HG03571 (cell line): ENCODE data around the gene EVA1A.
"Not testable (repeated sequence)": the region's sequence is repeated elsewhere in the genome, so short reads cannot be mapped to it uniquely, and the experiment has no call there.

Experiments
- ATAC-seq: cut with Tn5 transposase; IDR thresholded peaks from one replicate; pipeline ENCODE4 v1.9.1; 2021; ENCODE audit not compliant: unreplicated experiment

EVA1A gene

DNA sequence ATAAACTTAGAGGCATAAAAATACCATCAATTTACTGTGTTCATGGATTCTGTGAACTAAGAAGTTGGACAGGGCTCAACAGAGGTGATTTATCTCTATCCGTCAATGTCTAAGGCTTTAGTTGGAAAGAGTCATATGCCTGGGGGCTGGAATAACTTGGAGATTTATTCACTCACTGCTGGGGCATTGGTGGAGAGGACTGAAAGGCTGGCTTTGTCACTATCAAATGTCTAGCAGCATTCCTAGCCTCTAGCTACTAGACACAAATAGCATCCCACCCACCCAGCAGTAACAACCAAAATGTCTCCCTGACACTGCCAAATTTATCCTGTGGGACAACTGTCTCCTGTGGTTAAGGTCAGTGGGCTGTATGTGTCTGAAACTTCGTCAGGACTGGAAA is 71.0 kb downstream of the EVA1A start:
- ATAC-seq = no peak

DNA sequence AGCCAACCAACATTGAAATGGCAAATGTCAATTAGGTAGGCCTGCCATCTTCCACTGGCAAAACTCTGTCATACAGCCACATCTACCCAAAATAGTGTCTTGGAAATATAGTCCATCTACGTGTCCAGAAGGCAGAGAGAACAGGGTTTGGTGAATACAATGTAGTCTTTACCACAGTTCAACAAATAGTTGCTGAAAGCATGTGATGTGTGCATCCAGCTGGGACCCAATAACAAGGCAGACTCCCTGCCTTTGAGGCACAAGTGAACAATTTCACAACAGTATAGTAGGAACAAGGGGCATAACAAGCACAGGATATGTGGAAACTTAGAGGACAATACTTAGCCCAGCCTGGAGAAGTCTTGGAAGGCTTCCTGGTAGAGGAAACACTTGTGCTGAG is 72.6 kb downstream of the EVA1A start:
- no peak for ATAC-seq

DNA sequence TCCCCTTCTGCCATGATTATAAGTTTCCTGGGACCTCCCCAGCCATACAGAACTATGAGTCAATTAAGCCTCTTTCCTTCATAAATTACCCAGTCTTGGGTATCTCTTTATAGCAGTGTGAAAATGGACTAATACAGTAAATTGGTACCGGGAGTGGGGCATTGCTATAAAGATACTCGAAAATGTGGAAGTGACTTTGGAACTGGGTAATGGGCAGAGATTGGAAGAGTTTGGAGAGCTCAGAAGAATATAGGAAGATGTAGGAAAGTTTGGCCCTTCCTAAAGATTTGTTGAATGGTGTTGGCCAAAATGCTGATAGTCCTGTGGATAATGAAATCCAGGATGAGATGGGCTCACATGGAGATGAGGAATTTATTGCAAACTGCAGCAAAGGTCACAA is 74.0 kb downstream of the EVA1A start:
- not testable (repeated sequence) for ATAC-seq

DNA sequence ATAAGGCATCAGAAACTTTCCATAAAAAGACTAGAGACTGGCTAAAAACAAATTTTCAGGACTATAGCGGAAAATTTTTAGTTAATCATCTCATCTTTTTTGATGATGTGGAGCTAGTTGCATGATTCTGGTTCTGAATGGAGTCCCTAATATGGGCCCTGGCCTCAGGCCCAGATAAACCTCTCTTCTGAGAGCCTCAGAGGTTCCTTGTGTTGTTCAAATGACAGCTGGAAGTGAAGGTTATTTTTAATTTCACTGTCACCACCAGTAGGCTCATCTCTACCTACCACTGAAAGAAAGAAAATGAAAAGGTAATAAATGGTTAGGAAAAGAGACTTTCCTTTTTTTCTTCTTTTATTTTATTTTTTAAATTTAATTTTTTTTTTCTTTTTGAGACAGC is 75.9 kb downstream of the EVA1A start:
- ATAC-seq = no peak

DNA sequence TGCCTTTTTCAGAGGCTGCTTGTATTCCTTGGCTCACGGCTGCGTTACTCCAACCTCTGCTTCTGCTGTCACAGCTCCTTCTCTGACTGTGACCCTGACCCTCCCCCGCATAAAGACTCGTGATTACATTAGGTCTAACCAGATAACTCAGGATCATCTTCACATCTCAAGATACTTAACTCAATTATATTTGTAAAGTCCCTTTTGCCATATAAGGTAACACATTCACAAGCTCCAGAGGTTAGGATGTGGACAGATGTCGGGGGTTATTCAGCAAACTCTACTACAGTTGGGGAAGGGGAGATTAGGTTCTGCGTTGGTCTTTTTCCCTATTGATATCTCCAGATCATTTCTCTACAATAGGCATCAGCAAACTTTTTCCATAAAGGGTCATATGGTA is 76.9 kb downstream of the EVA1A start:
- no peak for ATAC-seq

DNA sequence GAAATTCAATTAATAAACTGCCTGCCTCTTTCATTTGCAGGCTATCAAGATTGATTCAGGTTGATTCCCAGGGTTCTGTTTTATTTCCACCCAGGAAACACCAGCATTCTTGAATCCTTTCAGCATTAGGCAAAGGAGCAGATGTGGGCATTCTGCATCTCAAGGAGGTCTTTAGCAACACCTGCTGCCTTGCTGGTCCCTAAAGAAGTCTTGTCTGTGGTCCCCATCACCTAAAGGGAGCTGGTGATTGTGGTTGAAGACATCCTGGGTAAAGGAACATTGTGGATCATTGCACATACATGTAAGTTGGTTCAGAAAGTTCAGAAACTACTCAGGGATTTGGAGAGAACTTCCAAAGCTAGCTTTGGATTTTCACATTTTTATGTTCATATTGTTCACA is 78.3 kb downstream of the EVA1A start:
- no peak for ATAC-seq

DNA sequence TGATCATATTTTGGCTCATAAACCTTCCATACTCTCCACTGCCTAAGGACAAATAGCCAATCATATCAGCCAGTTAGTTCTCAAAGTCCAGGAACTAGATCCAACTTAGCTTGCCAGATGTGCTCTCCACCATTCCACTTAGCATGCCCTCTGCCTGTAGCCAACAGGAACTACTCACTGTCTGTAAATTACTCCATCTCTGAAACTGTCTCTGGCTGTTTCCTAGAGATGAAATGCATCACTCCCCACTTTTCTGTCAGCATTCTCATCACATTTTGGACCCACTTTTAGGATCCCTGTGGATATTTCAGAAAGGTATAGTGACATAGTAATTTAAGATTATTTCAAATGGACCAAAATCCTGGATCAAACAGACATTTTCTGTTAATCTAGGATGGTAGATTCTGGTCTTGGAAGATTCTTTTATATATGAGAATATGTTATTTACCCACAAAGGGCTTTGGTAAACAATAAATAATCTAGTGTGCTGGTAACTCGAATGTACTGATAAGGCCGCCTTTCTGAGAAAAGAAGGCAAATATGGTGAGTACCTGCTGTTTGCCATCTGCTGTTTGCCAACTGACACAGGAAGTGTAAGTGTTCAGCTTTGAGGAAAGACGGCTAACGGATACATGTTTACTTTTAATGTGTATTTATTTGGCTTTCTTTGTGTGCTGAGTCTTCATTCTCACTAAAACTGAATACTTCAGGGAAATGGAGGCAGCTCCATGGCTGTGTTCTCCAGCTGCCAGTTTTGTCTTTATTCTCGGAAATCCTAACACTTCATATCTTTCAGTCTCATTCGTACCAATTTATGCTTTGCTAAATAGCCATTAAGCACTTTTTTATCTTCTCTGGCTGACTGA is 79.5 kb downstream of the EVA1A start:
- no peak for ATAC-seq

DNA sequence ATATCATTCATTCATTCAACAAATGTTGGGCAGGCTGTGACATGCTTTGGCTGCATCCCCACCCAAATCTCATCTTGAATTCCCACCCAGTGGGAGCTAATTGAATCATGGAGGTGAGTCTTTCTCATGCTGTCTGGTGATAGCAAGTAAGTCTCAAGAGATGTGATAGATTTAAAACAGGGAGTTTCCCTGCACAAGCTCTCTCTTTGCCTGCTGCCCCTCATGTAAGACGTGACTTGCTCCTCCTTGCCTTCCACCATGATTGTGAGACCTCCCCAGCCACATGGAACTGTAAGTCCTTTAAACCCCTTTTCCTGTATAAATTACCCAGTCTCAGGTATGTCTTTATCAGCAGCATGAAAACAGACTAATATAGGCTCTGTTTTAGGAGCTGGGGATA is 83.0 kb downstream of the EVA1A start:
- ATAC-seq = not testable (repeated sequence)

DNA sequence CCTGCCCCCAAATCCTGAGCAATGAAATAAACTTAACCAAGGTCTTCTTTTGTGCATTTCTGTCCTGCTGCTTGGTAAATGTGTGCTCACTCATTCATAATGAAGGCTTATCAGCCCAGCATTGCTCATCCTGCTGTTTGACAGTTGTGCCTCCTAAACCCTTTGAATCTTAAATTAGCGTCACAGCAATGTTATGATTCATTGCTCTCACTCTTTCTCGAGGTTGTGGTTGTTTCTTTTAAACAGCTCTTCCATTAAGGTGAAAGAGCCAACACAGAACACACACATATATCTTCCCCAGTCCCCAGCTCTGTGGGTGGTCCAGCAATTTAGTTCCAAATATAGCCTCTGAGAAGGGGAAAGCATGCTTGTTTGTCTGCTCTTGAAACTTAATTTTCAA is 84.0 kb downstream of the EVA1A start:
- no peak for ATAC-seq

DNA sequence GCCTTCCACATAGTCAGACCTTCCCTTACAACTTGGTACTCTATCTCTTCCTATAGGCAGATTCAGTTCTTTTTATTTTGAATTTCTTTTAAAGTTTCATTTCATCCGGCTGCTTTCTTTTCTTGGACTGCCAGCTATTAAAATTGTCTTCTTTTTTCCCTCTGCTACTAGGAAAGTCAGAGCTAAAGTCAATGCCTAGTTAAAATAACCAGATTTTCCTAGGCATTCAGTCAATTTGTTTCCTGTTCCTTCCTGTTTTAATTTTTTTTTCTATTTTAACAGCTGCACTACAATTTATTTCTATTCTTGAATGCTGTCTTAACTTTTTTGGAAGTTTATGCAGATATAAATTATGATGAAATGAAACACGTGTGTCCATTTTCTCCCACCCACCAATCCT is 84.8 kb downstream of the EVA1A start:
- no peak for ATAC-seq

DNA sequence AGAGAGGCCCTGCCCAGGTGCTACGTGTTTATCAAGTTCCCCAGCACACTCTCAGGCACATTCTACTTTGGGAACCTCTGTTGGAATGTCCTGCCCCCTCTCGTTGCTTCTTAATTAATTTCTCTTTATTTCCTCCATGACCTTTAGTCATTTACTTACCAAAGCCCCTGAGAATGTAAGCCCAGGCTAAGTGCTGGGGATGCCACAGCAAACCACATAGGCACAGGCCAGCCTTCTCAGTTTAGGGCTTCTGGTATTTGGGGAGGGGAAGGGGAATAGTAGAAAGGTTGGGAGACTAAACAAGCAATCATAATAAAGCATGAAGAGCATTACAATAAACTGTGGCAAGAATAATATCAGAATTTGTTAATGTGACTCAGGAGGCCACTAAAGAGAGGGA is 85.7 kb downstream of the EVA1A start:
- no peak for ATAC-seq

DNA sequence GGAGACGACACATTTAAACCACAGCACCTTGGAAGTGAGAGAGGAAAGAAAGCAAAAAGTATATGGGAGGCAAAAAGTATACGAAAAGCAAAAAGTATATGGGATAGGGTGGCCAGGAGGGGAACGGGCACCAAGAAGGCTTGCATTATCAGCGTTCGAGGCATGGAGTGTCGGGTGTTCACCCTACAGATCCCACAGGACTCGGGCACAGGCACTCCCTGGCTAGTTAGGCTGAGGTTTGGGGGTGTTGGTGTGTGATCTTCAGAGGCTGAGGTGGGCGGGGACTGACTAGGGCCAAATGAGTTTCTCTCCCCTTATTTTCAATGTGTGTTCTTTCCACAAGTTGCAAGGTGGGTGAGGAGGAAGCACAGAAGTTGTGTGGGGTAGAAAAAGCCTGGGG is 86.6 kb downstream of the EVA1A start:
- ATAC-seq = no peak

DNA sequence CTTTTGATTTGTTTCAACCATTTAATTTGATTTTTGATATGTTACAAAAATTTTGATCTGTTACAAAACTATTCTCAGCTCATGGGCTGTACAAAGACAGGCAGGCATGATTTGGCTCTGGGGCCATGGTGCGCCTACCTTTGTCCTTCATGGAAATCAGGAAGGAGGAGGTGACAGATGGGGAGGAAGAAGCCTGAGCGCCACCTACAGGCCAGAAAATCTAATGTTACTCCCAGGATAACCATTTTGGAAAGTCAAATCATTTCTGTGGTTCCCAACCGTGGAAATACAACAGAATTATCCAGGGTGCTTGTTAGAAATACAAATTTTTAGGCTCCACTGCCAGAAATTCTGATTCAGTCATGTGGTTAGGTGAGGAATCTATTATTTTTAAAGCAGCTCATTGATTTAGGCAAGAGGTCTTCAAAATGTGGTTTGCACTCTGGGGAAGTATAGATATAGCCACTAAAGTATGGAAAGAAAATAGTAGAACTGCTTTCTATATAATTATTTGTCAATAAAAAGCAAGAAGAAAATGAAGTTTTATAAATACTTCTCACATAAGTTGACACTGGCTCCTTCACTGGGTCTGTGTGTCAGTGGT is 93.9 kb downstream of the EVA1A start:
- ATAC-seq = peak; percentile 45

DNA sequence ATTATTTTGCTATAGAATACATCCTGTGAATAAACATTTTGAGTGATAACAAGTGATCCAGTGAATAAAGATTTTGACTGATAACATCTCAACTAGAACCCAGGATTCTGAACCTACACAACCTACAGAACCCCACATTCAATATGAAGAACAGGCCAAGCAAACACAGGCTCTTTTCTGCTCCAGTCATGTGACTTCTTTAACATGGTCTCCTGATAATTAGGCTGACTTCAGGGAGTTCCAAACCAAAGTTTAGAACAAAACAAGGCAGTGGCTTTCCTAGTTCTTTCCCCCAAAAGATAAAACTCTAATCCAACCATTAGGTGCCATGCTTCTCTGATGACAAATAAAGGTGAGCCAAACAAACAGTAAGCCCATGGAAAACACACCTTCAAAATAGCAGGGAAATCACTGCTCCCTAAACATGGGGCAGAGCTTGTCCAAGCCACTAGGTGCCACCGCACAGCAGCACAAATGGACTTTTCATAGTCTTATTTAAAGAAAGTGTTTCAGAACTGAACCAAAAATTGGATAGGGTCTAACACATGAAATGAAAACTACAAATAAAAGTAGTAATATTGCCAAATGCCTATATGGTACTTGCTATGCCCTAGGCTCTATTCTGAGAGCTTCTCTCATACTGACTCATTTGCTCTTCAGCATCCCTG is 95.3 kb downstream of the EVA1A start:
- ATAC-seq = no peak

DNA sequence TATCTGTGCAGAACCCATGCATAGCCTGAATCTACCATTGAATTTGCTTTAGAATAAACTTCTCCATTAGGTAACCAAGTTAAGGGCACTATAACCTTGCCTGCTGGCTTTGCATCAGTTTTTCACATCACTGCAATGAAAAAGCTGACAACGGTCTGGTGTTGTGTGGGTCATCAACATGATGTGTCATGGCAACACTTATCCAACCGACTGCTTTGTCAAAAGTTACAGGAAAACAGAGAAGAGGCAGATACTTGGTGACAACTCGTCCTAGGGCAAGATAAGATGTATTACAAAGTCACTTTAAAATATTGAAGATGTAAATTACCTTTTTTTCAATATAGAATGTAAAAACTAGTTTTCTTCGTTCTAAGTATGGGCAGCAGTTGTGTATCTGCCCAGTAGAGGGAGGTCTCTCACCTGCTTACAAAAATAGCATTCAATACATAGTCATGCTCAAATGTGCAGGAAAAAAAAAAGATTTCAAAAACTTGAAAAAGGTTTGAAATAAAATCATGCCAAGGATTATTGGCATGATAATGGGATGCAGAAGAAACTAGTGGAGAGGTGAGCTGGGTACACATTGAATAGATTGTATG is 96.3 kb downstream of the EVA1A start:
- no peak for ATAC-seq

DNA sequence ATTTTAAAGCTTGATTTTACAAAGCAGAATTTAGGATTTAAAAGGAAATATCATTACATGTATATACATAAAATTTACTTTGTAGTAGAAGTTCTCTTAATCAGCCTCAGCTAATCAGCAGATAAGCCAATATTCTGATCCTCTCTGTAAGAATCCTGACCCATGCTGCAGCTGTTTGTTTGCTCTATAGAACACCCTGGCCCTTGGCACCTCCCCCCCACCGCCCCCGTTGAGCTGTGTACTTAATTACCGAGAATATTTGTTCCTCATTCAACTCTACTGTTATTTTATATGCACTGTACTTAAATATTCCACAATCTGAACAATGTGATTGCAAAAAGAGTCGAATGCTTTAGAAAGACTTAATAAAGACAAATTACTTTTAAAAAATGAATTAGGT is 98.0 kb downstream of the EVA1A start:
- no peak for ATAC-seq

DNA sequence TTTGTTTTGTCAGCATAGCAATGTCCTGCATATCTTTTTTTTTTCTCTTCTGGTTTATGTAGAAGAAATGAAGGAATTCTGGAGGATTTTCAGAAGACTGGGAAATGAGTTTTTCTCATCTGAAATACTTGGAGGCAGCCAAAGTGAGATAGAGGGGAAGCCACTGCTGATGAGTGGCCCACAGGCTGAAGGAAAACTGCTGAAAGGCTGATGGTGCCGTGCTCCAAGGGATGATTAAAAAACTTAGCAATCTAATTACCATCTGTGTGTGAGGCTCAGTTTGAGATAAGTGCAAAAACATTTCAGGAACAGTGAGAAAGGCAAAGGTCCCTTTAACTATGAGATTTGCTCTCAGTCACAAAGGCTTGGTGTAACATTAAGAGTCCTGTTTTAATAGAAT is 98.5 kb downstream of the EVA1A start:
- no peak for ATAC-seq

DNA sequence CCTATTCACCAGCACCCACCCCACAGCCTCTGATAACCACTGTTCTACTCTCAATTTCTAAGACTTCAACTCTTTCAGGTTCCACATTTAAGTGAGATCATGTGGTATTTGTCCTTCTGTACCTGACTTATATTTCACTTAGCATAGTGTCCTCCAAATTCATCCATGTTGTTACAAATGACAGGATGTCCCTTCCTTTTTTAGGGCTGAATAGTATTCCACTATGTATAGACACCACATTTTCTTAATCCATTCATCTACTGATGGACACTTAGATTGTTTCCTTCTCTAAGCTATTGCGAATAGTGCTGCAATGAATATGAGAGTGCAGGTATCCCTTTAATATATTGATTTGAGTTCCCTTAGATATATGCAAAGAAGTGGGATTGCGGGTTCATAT is 100.1 kb downstream of the EVA1A start:
- ATAC-seq = no peak

DNA sequence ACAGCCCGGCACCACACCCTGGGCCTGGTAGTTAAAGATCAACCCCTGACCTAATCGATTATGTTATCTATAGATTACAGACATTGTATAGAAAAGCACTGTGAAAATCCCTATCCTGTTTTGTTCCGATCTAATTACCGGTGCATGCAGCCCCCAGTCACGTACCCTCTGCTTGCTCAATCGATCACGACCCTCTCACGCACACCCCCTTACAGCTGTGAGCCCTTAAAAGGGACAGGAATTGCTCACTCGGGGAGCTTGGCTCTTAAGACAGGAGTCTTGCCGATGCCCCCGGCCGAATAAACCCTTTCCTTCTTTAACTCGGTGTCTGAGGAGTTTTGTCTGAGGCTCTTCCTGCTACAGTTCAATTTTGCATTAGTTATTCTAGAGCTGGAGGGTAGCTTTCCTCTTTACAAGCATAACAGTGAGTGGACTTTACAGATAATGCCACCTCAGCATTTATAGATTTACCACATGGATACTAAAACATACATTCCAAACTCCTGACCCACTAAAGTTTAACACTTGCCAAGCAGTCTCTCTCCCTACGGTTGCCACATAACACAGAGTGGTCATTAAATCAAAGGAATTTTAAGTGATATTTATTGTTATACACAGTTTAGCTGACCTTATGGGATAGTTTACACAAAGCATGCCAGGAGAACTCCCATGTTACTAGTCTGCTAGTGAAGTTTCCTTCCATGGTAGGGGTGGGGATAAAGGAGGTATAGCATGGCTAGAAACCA is 101.0 kb downstream of the EVA1A start:
- no peak for ATAC-seq

DNA sequence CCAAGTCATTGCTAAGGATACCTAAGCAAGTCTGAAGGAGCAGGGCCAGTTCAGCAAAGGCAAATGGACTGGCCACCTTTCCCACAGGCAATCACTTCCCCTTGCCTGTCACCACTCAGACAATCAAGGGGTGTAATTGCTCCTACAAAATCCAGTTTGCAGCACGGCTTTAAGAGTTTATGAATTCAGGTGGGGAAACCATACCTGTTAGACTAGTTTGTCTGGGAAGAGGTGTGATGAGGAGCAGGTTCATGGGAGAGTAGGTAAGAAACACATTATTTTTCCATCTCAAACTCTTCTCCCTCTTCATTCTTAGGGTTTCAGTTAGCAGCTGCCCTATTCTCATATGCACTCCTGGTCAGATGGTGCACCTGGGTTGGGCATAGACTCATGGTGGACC is 102.5 kb downstream of the EVA1A start:
- ATAC-seq = no peak

DNA sequence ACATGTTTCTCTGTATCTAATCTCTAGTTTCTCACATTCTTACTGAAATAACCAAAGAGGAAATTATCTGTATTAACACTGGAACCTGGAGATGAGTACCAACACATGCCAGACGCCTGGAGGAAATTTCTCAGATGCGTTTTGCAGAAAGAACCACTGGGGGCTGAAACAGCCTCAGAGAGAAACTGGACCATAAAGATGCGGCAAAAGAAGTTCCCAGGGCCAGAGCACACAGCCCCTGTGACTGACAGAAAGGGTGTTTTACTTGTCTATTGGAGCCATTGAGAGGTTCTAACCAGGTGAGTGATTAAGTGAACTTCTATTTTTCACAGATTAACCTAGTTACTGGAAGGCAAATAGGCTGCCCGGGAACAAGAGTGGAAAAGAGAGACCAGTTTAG is 103.9 kb downstream of the EVA1A start:
- no peak for ATAC-seq
